H9 (cell line): ENCODE results near the gene ITPR3. TPM values are rescaled to one million over a fixed set of nuclear protein-coding genes. Genes with fewer than 3 reads are reported as not detected.
A peak's percentile ranks its signal among the peaks of the same experiment; 100 is the strongest.

Experiments used
- DNase-seq: peaks from one replicate; pipeline ENCODE4 v3.0.0-alpha.2; 2017
- H2AFZ ChIP-seq: one replicate; pipeline ENCODE4 v1.6.1; 2013; ENCODE audit warnings: mild to moderate bottlenecking, low read length, control low read depth, moderate library complexity
- H2AK5ac ChIP-seq: 2 replicates; pipeline ENCODE4 v1.6.1; 2013; ENCODE audit warnings: low read length, control low read depth, mixed read lengths; ENCODE audit not compliant: insufficient read length
- H2BK120ac ChIP-seq: one replicate; pipeline ENCODE4 v1.6.1; 2013; ENCODE audit warnings: low read depth, mild to moderate bottlenecking, low read length, control low read depth, inconsistent platforms; ENCODE audit not compliant: poor library complexity, severe bottlenecking
- H2BK12ac ChIP-seq: 2 replicates; pipeline ENCODE4 v1.6.1; 2013; ENCODE audit warnings: low read length, control low read depth, mixed read lengths, low read depth; ENCODE audit not compliant: insufficient read length
- H2BK15ac ChIP-seq: 2 replicates; pipeline ENCODE4 v1.6.1; 2013; ENCODE audit warnings: low read depth, low read length, control low read depth
- H2BK20ac ChIP-seq: one replicate; pipeline ENCODE4 v1.6.1; 2013; ENCODE audit warnings: low read depth, mild to moderate bottlenecking, low read length, control low read depth, inconsistent platforms; ENCODE audit not compliant: poor library complexity, severe bottlenecking
- H2BK5ac ChIP-seq: 2 replicates; pipeline ENCODE4 v1.6.1; 2013; ENCODE audit warnings: low read length, control low read depth, mixed read lengths; ENCODE audit not compliant: insufficient read length
- H3K14ac ChIP-seq: 2 replicates; pipeline ENCODE4 v1.6.1; 2013; ENCODE audit warnings: low read length, control low read depth; ENCODE audit not compliant: insufficient read depth
- H3K18ac ChIP-seq: 2 replicates; pipeline ENCODE4 v1.6.1; 2013; ENCODE audit warnings: low read depth, mild to moderate bottlenecking, mixed read lengths, low read length, control low read depth; ENCODE audit not compliant: insufficient read length
- H3K23ac ChIP-seq: 2 replicates; pipeline ENCODE4 v1.6.1; 2013; ENCODE audit warnings: low read length, control low read depth, mixed read lengths, low read depth; ENCODE audit not compliant: insufficient read length
- H3K23me2 ChIP-seq: 2 replicates; pipeline ENCODE4 v1.6.1; 2013; ENCODE audit warnings: low read depth, mild to moderate bottlenecking, mixed read lengths, low read length, control low read depth; ENCODE audit not compliant: insufficient read length, poor library complexity, severe bottlenecking
- H3K27ac ChIP-seq: 2 replicates; pipeline ENCODE4 v1.5.1; 2013; ENCODE audit warnings: low read length, control low read depth, mixed read lengths, low read depth; ENCODE audit not compliant: insufficient read length
- H3K27me3 ChIP-seq: 2 replicates; pipeline ENCODE4 v1.6.1; 2013; ENCODE audit warnings: low read length, control low read depth, inconsistent platforms; ENCODE audit not compliant: insufficient read depth
- H3K4ac ChIP-seq: 2 replicates; pipeline ENCODE4 v1.6.1; 2013; ENCODE audit warnings: low read depth, mild to moderate bottlenecking, control low read depth, inconsistent platforms, low read length, moderate library complexity
- H3K4me1 ChIP-seq: 2 replicates; pipeline ENCODE4 v1.6.1; 2013; ENCODE audit warnings: low read length, control low read depth, inconsistent platforms; ENCODE audit not compliant: insufficient read depth
- H3K4me2 ChIP-seq: 2 replicates; pipeline ENCODE4 v1.6.1; 2013; ENCODE audit warnings: low read length, control low read depth, mixed read lengths; ENCODE audit not compliant: insufficient read length, insufficient read depth
- H3K56ac ChIP-seq: 2 replicates; pipeline ENCODE4 v1.6.1; 2013; ENCODE audit warnings: low read depth, mild to moderate bottlenecking, mixed read lengths, low read length, control low read depth; ENCODE audit not compliant: insufficient read length
- H3K79me1 ChIP-seq: 2 replicates; pipeline ENCODE4 v1.6.1; 2013; ENCODE audit warnings: low read depth, mild to moderate bottlenecking, moderate library complexity, low read length, control low read depth, inconsistent platforms; ENCODE audit not compliant: insufficient read depth, poor library complexity, severe bottlenecking
- H3K79me2 ChIP-seq: 2 replicates; pipeline ENCODE4 v1.6.1; 2013; ENCODE audit warnings: low read length, control low read depth, inconsistent platforms; ENCODE audit not compliant: insufficient read depth
- H3K9ac ChIP-seq: 2 replicates; pipeline ENCODE4 v1.6.1; 2013; ENCODE audit warnings: low read length, control low read depth, mixed read lengths; ENCODE audit not compliant: insufficient read length; ENCODE audit errors: extremely low read depth
- H3K9me3 ChIP-seq: one replicate; pipeline ENCODE4 v1.6.1; 2013; ENCODE audit warnings: low read depth, low read length, inconsistent platforms; ENCODE audit not compliant: control insufficient read depth
- H3T11ph ChIP-seq: one replicate; pipeline ENCODE4 v1.6.1; 2013; ENCODE audit warnings: mild to moderate bottlenecking, low read length, control low read depth, inconsistent platforms
- H4K20me1 ChIP-seq: one replicate; pipeline ENCODE4 v1.6.1; 2013; ENCODE audit not compliant: control insufficient read depth, insufficient read length, insufficient read depth
- H4K5ac ChIP-seq: 2 replicates; pipeline ENCODE4 v1.6.1; 2013; ENCODE audit warnings: low read depth, mild to moderate bottlenecking, mixed read lengths, low read length, control low read depth; ENCODE audit not compliant: insufficient read length
- H4K8ac ChIP-seq: replicated peaks from 2 replicates; pipeline ENCODE4 v1.6.1; 2013; ENCODE audit warnings: low read length, control low read depth, mixed read lengths, low read depth; ENCODE audit not compliant: insufficient read length
- H4K91ac ChIP-seq: 2 replicates; pipeline ENCODE4 v1.6.1; 2013; ENCODE audit warnings: low read depth, mild to moderate bottlenecking, moderate library complexity, mixed read lengths, low read length, control low read depth; ENCODE audit not compliant: insufficient read length
- H3K27ac Mint-ChIP-seq, 3 experiments: 2 replicates in 2 of 3; 3 replicates in 1 of 3; pipeline ENCODE4 v1.8.0; 2020 to 2021; ENCODE audit warnings: mixed read lengths in 3 of 3, mild to moderate bottlenecking in 1 of 3, moderate library complexity in 1 of 3
- H3K27me3 Mint-ChIP-seq: 2 replicates; pipeline ENCODE4 v1.8.0; 2021; ENCODE audit warnings: low read depth, mild to moderate bottlenecking, moderate library complexity, mixed read lengths
- H3K36me3 Mint-ChIP-seq, 3 experiments: 2 replicates in 2 of 3; 3 replicates in 1 of 3; pipeline ENCODE4 v1.8.0; 2020 to 2021; ENCODE audit warnings: low read depth in 3 of 3, mixed read lengths in 3 of 3; ENCODE audit not compliant: insufficient read depth in 1 of 3
- H3K4me1 Mint-ChIP-seq, 2 experiments: 2 replicates each; pipeline ENCODE4 v1.8.0; 2020; ENCODE audit warnings: mixed read lengths in 2 of 2
- H3K4me3 Mint-ChIP-seq, 2 experiments: 2 replicates in 1 of 2; 3 replicates in 1 of 2; pipeline ENCODE4 v1.8.0; 2020 to 2021; ENCODE audit warnings: mild to moderate bottlenecking in 2 of 2, mixed read lengths in 2 of 2, moderate library complexity in 1 of 2
- H3K9me3 Mint-ChIP-seq, 2 experiments: 2 replicates in 1 of 2; 3 replicates in 1 of 2; pipeline ENCODE4 v1.8.0; 2020; ENCODE audit warnings: mild to moderate bottlenecking in 2 of 2, mixed read lengths in 2 of 2, moderate library complexity in 1 of 2
- WGBS: extraction: QIAGEN DNeasy Blood & Tissue Kit; methylation state at CpG from one replicate; pipeline ENCODE4 v1.1.7; 2013; ENCODE audit warnings: missing lambda C conversion rate, low lambda C conversion rate, mixed read lengths; ENCODE audit not compliant: insufficient read length; ENCODE audit errors: extremely low coverage; 5-methylcytosine and 5-hydroxymethylcytosine counted together
- total RNA-seq: library from RNA; stranded (reverse); gene quantifications from 2 replicates; pipeline ENCODE4 v1.2.1, GENCODE V29; 2021
- TF ChIP-seq, protein P1 (sequence below): fragments of 200-600 bp; sonication (generic); conservative IDR thresholded peaks from 3 replicates; pipeline ENCODE4 v1.8.0; 2021; ENCODE audit warnings: antibody characterized with exemption, mild to moderate bottlenecking

ITPR3 gene
- total RNA-seq, 1 experiment from 2014 or later = 40.3 TPM

- H3K9me3 ChIP-seq = no peaks in the 10 kb centered on the region
- H3K4me2 ChIP-seq = no peak overlapping the region
- no peaks in the 10 kb centered on the region for H4K20me1 ChIP-seq
- H4K5ac ChIP-seq = no peak overlapping the region
- Mint-ChIP-seq H3K4me3 (no peak overlapping the region), H3K4me1 (peaks cover 0 to 4% of the 10 kb centered on the region in 2 experiments; a peak in 1 of 4 replicates), H3K27ac (peak overlapping the region in 1 of 3 experiments; percentile 14; a peak in 3 of 7 replicates), H3K27me3 (no peaks in the 10 kb centered on the region; the same call in 1 of the 2 replicates), H3K36me3 (peaks cover 34 to 77% (median 67%) of the 10 kb centered on the region in 3 experiments), H3K9me3 (no peaks in the 10 kb centered on the region)
- no peak overlapping the region for H3K18ac ChIP-seq
- H3T11ph ChIP-seq = no peak overlapping the region
- no peak overlapping the region for H2BK5ac ChIP-seq
- no peak overlapping the region for H3K56ac ChIP-seq
- H3K4ac ChIP-seq = no peak overlapping the region
- no peak overlapping the region for H3K9ac ChIP-seq
- H3K23ac ChIP-seq = no peak overlapping the region
- H2BK20ac ChIP-seq = no peak overlapping the region
- H2AFZ ChIP-seq = no peak overlapping the region
- H2BK12ac ChIP-seq = no peak overlapping the region
- H3K79me1 ChIP-seq = no peaks in the 10 kb centered on the region
- no peak for DNase-seq
- no peak overlapping the region for H2BK120ac ChIP-seq
- H3K4me1 ChIP-seq = no peaks in the 10 kb centered on the region
- H3K23me2 ChIP-seq = no peaks in the 10 kb centered on the region
- WGBS = no CpG with 5 or more reads among the region's 2 CpGs
- no peaks in the 10 kb centered on the region for H3K27me3 ChIP-seq
- no peak overlapping the region for H2AK5ac ChIP-seq
- H3K27ac ChIP-seq = no peak overlapping the region
- no peak overlapping the region for H2BK15ac ChIP-seq
- H4K91ac ChIP-seq = no peak overlapping the region
- TF ChIP-seq, protein P1, sequence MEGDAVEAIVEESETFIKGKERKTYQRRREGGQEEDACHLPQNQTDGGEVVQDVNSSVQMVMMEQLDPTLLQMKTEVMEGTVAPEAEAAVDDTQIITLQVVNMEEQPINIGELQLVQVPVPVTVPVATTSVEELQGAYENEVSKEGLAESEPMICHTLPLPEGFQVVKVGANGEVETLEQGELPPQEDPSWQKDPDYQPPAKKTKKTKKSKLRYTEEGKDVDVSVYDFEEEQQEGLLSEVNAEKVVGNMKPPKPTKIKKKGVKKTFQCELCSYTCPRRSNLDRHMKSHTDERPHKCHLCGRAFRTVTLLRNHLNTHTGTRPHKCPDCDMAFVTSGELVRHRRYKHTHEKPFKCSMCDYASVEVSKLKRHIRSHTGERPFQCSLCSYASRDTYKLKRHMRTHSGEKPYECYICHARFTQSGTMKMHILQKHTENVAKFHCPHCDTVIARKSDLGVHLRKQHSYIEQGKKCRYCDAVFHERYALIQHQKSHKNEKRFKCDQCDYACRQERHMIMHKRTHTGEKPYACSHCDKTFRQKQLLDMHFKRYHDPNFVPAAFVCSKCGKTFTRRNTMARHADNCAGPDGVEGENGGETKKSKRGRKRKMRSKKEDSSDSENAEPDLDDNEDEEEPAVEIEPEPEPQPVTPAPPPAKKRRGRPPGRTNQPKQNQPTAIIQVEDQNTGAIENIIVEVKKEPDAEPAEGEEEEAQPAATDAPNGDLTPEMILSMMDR = no peak
- H3K14ac ChIP-seq = no peak overlapping the region
- no peaks in the 10 kb centered on the region for H3K79me2 ChIP-seq
- H4K8ac ChIP-seq = no peak overlapping the region
These were observed 56.6 kb downstream of the ITPR3 start for GRCh38 chr6:33677689-33678088.
